ENCODE data around the gene GYG1. TPM values are rescaled to one million over a fixed set of nuclear protein-coding genes. Genes with fewer than 3 reads are reported as not detected.
A peak's percentile ranks its signal among the peaks of the same experiment; 100 is the strongest.

GYG1 gene
- total RNA-seq, 2 experiments from 2014 or later, result 13.5 to 13.9 TPM

- DNase-seq, result no peak
- H3K9me3 Mint-ChIP-seq, result peaks cover 8% of the 10 kb centered on the region
- CTCF ChIA-PET, result interaction anchor here (0.7 kb wide), 1 partner anchor 27 kb away, joined by 5 read pairs; no protein-coding TSS in a partner anchor
- intact Hi-C loops (cut with micrococcal nuclease), result no loop called here
- H3K4me1 Mint-ChIP-seq (ENCODE audit: low read depth), result peaks cover 5% of the 10 kb centered on the region
- H3K36me3 Mint-ChIP-seq (ENCODE audit: low read depth), result peaks cover 39% of the 10 kb centered on the region
- no peak overlapping the region for H3K27ac Mint-ChIP-seq
- H3K27me3 Mint-ChIP-seq (ENCODE audit: low read depth), result no peaks in the 10 kb centered on the region
- no peak overlapping the region for H3K4me3 Mint-ChIP-seq
Observed at GRCh38 chr3:149020839-149021252, 29.5 kb downstream of the GYG1 start.

- Mint-ChIP-seq H3K4me1 (ENCODE audit: low read depth) (peaks cover 9% of the 10 kb centered on the region), H3K36me3 (ENCODE audit: low read depth) (peaks cover 41% of the 10 kb centered on the region), H3K4me3 (no peak overlapping the region), H3K9me3 (peaks cover 8% of the 10 kb centered on the region), H3K27me3 (ENCODE audit: low read depth) (no peaks in the 10 kb centered on the region), H3K27ac (no peak overlapping the region)
- DNase-seq, result no peak
- intact Hi-C loops (cut with micrococcal nuclease), result no loop called here
- CTCF ChIA-PET, result interaction anchor here (0.7 kb wide), 1 partner anchor 160 kb away, joined by 4 read pairs; no protein-coding TSS in a partner anchor
Observed at GRCh38 chr3:149021830-149022229, 30.5 kb downstream of the GYG1 start.

GRCh38 chr3:149023951-149024350, 32.6 kb downstream of the GYG1 start:
- Mint-ChIP-seq H3K27me3 (ENCODE audit: low read depth) (no peaks in the 10 kb centered on the region), H3K27ac (no peak overlapping the region), H3K36me3 (ENCODE audit: low read depth) (peaks cover 39% of the 10 kb centered on the region), H3K4me3 (no peak overlapping the region), H3K9me3 (peaks cover 8% of the 10 kb centered on the region), H3K4me1 (ENCODE audit: low read depth) (peaks cover 9% of the 10 kb centered on the region)
- DNase-seq, result no peak
- intact Hi-C loops (cut with micrococcal nuclease), result no loop called here
- CTCF ChIA-PET, result no interaction called here

GRCh38 chr3:149026718-149027117, 35.4 kb downstream of the GYG1 start:
- CTCF ChIA-PET, result no interaction called here
- Mint-ChIP-seq H3K9me3 (peaks cover 8% of the 10 kb centered on the region), H3K4me1 (ENCODE audit: low read depth) (peaks cover 4% of the 10 kb centered on the region), H3K4me3 (no peak overlapping the region), H3K27me3 (ENCODE audit: low read depth) (no peaks in the 10 kb centered on the region), H3K27ac (peak overlapping the region; percentile 36), H3K36me3 (ENCODE audit: low read depth) (peaks cover 34% of the 10 kb centered on the region)
- DNase-seq, result no peak
- intact Hi-C loops (cut with micrococcal nuclease), result no loop called here

GRCh38 chr3:149031096-149031495, 39.8 kb downstream of the GYG1 start:
- Mint-ChIP-seq H3K27me3 (ENCODE audit: low read depth) (no peaks in the 10 kb centered on the region), H3K27ac (no peak overlapping the region), H3K4me1 (ENCODE audit: low read depth) (peaks cover 4% of the 10 kb centered on the region), H3K4me3 (no peak overlapping the region), H3K9me3 (no peaks in the 10 kb centered on the region), H3K36me3 (ENCODE audit: low read depth) (peaks cover 13% of the 10 kb centered on the region)
- intact Hi-C loops (cut with micrococcal nuclease), result no loop called here
- CTCF ChIA-PET, result no interaction called here
- no peak for DNase-seq

GRCh38 chr3:149037684-149038083, 46.3 kb downstream of the GYG1 start:
- Mint-ChIP-seq H3K36me3 (ENCODE audit: low read depth) (peaks cover 25% of the 10 kb centered on the region), H3K4me3 (no peak overlapping the region), H3K4me1 (ENCODE audit: low read depth) (peaks cover 5% of the 10 kb centered on the region), H3K27me3 (ENCODE audit: low read depth) (no peaks in the 10 kb centered on the region), H3K9me3 (no peaks in the 10 kb centered on the region), H3K27ac (no peak overlapping the region)
- CTCF ChIA-PET, result no interaction called here
- intact Hi-C loops (cut with micrococcal nuclease), result no loop called here
- DNase-seq, result no peak

GRCh38 chr3:149038322-149038721, 47.0 kb downstream of the GYG1 start:
- DNase-seq, result no peak
- H3K4me1 Mint-ChIP-seq (ENCODE audit: low read depth), result peaks cover 12% of the 10 kb centered on the region
- CTCF ChIA-PET, result no interaction called here
- H3K36me3 Mint-ChIP-seq (ENCODE audit: low read depth), result peaks cover 25% of the 10 kb centered on the region
- intact Hi-C loops (cut with micrococcal nuclease), result no loop called here
- H3K27me3 Mint-ChIP-seq (ENCODE audit: low read depth), result no peaks in the 10 kb centered on the region
- H3K9me3 Mint-ChIP-seq, result no peaks in the 10 kb centered on the region
- no peak overlapping the region for H3K4me3 Mint-ChIP-seq
- no peak overlapping the region for H3K27ac Mint-ChIP-seq

GRCh38 chr3:149042789-149043386, 51.5 kb downstream of the GYG1 start:
- CTCF ChIA-PET, result interaction anchor here (0.7 to 1.0 kb wide), 3 partner anchors 25 to 94 kb away, joined by 3 read pairs; no protein-coding TSS in a partner anchor
- H3K27me3 Mint-ChIP-seq (ENCODE audit: low read depth), result no peaks in the 10 kb centered on the region
- H3K27ac Mint-ChIP-seq, result no peak overlapping the region
- no peaks in the 10 kb centered on the region for H3K9me3 Mint-ChIP-seq
- peaks cover 15% of the 10 kb centered on the region for H3K4me1 Mint-ChIP-seq (ENCODE audit: low read depth)
- no peak for DNase-seq
- H3K36me3 Mint-ChIP-seq (ENCODE audit: low read depth), result peaks cover 27% of the 10 kb centered on the region
- no peak overlapping the region for H3K4me3 Mint-ChIP-seq
- intact Hi-C loops (cut with micrococcal nuclease), result loop anchor here (1.0 to 2.0 kb wide), 2 partner anchors 44 to 52 kb away; partner anchors contain the start of genes GYG1 and HLTF

GRCh38 chr3:149044339-149045083, 53.2 kb downstream of the GYG1 start:
- no peak overlapping the region for H3K27ac Mint-ChIP-seq
- CTCF ChIA-PET, result no interaction called here
- H3K27me3 Mint-ChIP-seq (ENCODE audit: low read depth), result no peaks in the 10 kb centered on the region
- no peaks in the 10 kb centered on the region for H3K9me3 Mint-ChIP-seq
- no peak for DNase-seq
- H3K4me3 Mint-ChIP-seq, result no peak overlapping the region
- intact Hi-C loops (cut with micrococcal nuclease), result no loop called here
- peaks cover 15% of the 10 kb centered on the region for H3K4me1 Mint-ChIP-seq (ENCODE audit: low read depth)
- H3K36me3 Mint-ChIP-seq (ENCODE audit: low read depth), result peaks cover 24% of the 10 kb centered on the region

- H3K4me3 Mint-ChIP-seq, result no peak overlapping the region
- peaks cover 53% of the 10 kb centered on the region for H3K36me3 Mint-ChIP-seq (ENCODE audit: low read depth)
- DNase-seq, result no peak
- no peaks in the 10 kb centered on the region for H3K4me1 Mint-ChIP-seq (ENCODE audit: low read depth)
- intact Hi-C loops (cut with micrococcal nuclease), result no loop called here
- CTCF ChIA-PET, result no interaction called here
- H3K9me3 Mint-ChIP-seq, result no peaks in the 10 kb centered on the region
- no peaks in the 10 kb centered on the region for H3K27me3 Mint-ChIP-seq (ENCODE audit: low read depth)
- no peak overlapping the region for H3K27ac Mint-ChIP-seq
Observed at GRCh38 chr3:149055575-149055974, 64.2 kb downstream of the GYG1 start.

- CTCF ChIA-PET, result interaction anchor here (1.0 kb wide), 1 partner anchor 204 kb away, joined by 3 read pairs; no protein-coding TSS in a partner anchor
- intact Hi-C loops (cut with micrococcal nuclease), result no loop called here
- H3K27ac Mint-ChIP-seq, result no peak overlapping the region
- H3K27me3 Mint-ChIP-seq (ENCODE audit: low read depth), result no peaks in the 10 kb centered on the region
- H3K4me1 Mint-ChIP-seq (ENCODE audit: low read depth), result no peaks in the 10 kb centered on the region
- no peak for DNase-seq
- H3K9me3 Mint-ChIP-seq, result no peaks in the 10 kb centered on the region
- H3K4me3 Mint-ChIP-seq, result no peak overlapping the region
- peaks cover 36% of the 10 kb centered on the region for H3K36me3 Mint-ChIP-seq (ENCODE audit: low read depth)
Observed at GRCh38 chr3:149058198-149058597, 66.9 kb downstream of the GYG1 start.

- no peak for DNase-seq
- no peak overlapping the region for H3K4me3 Mint-ChIP-seq
- no peaks in the 10 kb centered on the region for H3K9me3 Mint-ChIP-seq
- no peaks in the 10 kb centered on the region for H3K4me1 Mint-ChIP-seq (ENCODE audit: low read depth)
- H3K36me3 Mint-ChIP-seq (ENCODE audit: low read depth), result peaks cover 35% of the 10 kb centered on the region
- intact Hi-C loops (cut with micrococcal nuclease), result no loop called here
- H3K27me3 Mint-ChIP-seq (ENCODE audit: low read depth), result no peaks in the 10 kb centered on the region
- H3K27ac Mint-ChIP-seq, result no peak overlapping the region
- CTCF ChIA-PET, result no interaction called here
Observed at GRCh38 chr3:149058602-149059001, 67.3 kb downstream of the GYG1 start.

GRCh38 chr3:149061776-149062175, 70.4 kb downstream of the GYG1 start:
- no peaks in the 10 kb centered on the region for H3K9me3 Mint-ChIP-seq
- intact Hi-C loops (cut with micrococcal nuclease), result no loop called here
- no peak for DNase-seq
- no peaks in the 10 kb centered on the region for H3K4me1 Mint-ChIP-seq (ENCODE audit: low read depth)
- H3K27ac Mint-ChIP-seq, result no peak overlapping the region
- no peak overlapping the region for H3K4me3 Mint-ChIP-seq
- H3K27me3 Mint-ChIP-seq (ENCODE audit: low read depth), result no peaks in the 10 kb centered on the region
- H3K36me3 Mint-ChIP-seq (ENCODE audit: low read depth), result peaks cover 19% of the 10 kb centered on the region
- CTCF ChIA-PET, result no interaction called here

Data from activated naive CD4-positive, alpha-beta T cell treated with anti-CD3 and anti-CD28 coated beads for 36 hours (primary cell).